Esophagus muscularis mucosa (tissue), 4 donors: ENCODE measurements around the gene PPFIA4.

Experiments
- EP300 ChIP-seq: sonication (generic); formaldehyde crosslinking; IDR thresholded peaks from one replicate; pipeline ENCODE4 v1.6.1; 2017; ENCODE audit warnings: antibody characterized with exemption
- POLR2A ChIP-seq: fragments of 450-650 bp; IDR thresholded peaks from one replicate; pipeline ENCODE4 v1.6.1; 2017; ENCODE audit warnings: antibody characterized with exemption, moderate library complexity, mild to moderate bottlenecking, low read depth
- POLR2AphosphoS5 ChIP-seq, 2 donors: sonication (generic); formaldehyde crosslinking; IDR thresholded peaks; one replicate each; pipeline ENCODE4 v1.6.1; 2017; ENCODE audit warnings: antibody characterized with exemption in 2 of 2
- TF ChIP-seq, protein P1 (sequence below), 3 experiments: fragments of 200-600 bp in 2 of 3; fragments of 450-650 bp in 1 of 3; sonication (generic) in 2 of 3; IDR thresholded peaks; one replicate each; pipeline ENCODE4 v1.5.1; 2017 to 2019; ENCODE audit warnings: antibody characterized with exemption in 3 of 3, mild to moderate bottlenecking in 2 of 3, moderate library complexity in 1 of 3

GRCh38 chr1:203085528-203086406, 59.5 kb downstream of the PPFIA4 start, which contains the start of gene MYOG:
- no peak for TF ChIP-seq POLR2AphosphoS5 (IDR thresholded peaks at IDR 0.05)
- TF ChIP-seq, protein P1, sequence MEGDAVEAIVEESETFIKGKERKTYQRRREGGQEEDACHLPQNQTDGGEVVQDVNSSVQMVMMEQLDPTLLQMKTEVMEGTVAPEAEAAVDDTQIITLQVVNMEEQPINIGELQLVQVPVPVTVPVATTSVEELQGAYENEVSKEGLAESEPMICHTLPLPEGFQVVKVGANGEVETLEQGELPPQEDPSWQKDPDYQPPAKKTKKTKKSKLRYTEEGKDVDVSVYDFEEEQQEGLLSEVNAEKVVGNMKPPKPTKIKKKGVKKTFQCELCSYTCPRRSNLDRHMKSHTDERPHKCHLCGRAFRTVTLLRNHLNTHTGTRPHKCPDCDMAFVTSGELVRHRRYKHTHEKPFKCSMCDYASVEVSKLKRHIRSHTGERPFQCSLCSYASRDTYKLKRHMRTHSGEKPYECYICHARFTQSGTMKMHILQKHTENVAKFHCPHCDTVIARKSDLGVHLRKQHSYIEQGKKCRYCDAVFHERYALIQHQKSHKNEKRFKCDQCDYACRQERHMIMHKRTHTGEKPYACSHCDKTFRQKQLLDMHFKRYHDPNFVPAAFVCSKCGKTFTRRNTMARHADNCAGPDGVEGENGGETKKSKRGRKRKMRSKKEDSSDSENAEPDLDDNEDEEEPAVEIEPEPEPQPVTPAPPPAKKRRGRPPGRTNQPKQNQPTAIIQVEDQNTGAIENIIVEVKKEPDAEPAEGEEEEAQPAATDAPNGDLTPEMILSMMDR (IDR thresholded peaks at IDR 0.05) = no peak
- TF ChIP-seq EP300 = no peak
- no peak for TF ChIP-seq POLR2A
